Nephron (organoid): ENCODE data around the gene RNH1.
A peak's percentile ranks its signal among the peaks of the same experiment; 100 is the strongest.

Experiments
- H3K27ac Mint-ChIP-seq, 3 experiments: 2 replicates each; pipeline ENCODE4 v1.8.0; 2020; ENCODE audit warnings: mixed read lengths in 3 of 3, mild to moderate bottlenecking in 2 of 3, moderate library complexity in 1 of 3
- H3K27me3 Mint-ChIP-seq: 2 replicates; pipeline ENCODE4 v1.8.0; 2021; ENCODE audit warnings: low read depth, mild to moderate bottlenecking, moderate library complexity, mixed read lengths
- H3K36me3 Mint-ChIP-seq: 2 replicates; pipeline ENCODE4 v1.8.0; 2020; ENCODE audit warnings: low read depth, mixed read lengths
- H3K4me1 Mint-ChIP-seq: 2 replicates; pipeline ENCODE4 v1.8.0; 2020; ENCODE audit warnings: mixed read lengths
- H3K4me3 Mint-ChIP-seq, 3 experiments: 2 replicates each; pipeline ENCODE4 v1.8.0; 2020; ENCODE audit warnings: mild to moderate bottlenecking in 3 of 3, mixed read lengths in 3 of 3, moderate library complexity in 2 of 3
- H3K9me3 Mint-ChIP-seq: 2 replicates; pipeline ENCODE4 v1.8.0; 2020; ENCODE audit warnings: mixed read lengths
- TF ChIP-seq, protein P1 (sequence below), 3 experiments: fragments of 200-600 bp; sonication (generic); IDR thresholded peaks; one replicate each; pipeline ENCODE4 v1.5.0; 2021; ENCODE audit warnings: antibody characterized with exemption in 3 of 3; ENCODE audit not compliant: unreplicated experiment in 3 of 3

The RNH1 gene

GRCh38 chr11:465896-466530 is 41.0 kb downstream of the RNH1 start:
- Mint-ChIP-seq H3K4me1 (peaks cover 24% of the 10 kb centered on the region), H3K9me3 (no peaks in the 10 kb centered on the region), H3K4me3 (no peak overlapping the region), H3K36me3 (peaks cover 11% of the 10 kb centered on the region), H3K27me3 (no peaks in the 10 kb centered on the region), H3K27ac (peak overlapping the region; percentile 42 to 83 (median 53))
- TF ChIP-seq, protein P1, sequence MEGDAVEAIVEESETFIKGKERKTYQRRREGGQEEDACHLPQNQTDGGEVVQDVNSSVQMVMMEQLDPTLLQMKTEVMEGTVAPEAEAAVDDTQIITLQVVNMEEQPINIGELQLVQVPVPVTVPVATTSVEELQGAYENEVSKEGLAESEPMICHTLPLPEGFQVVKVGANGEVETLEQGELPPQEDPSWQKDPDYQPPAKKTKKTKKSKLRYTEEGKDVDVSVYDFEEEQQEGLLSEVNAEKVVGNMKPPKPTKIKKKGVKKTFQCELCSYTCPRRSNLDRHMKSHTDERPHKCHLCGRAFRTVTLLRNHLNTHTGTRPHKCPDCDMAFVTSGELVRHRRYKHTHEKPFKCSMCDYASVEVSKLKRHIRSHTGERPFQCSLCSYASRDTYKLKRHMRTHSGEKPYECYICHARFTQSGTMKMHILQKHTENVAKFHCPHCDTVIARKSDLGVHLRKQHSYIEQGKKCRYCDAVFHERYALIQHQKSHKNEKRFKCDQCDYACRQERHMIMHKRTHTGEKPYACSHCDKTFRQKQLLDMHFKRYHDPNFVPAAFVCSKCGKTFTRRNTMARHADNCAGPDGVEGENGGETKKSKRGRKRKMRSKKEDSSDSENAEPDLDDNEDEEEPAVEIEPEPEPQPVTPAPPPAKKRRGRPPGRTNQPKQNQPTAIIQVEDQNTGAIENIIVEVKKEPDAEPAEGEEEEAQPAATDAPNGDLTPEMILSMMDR (IDR thresholded peaks at IDR 0.05; ENCODE audit: unreplicated experiment in 3 of 3), result no peak

DNA sequence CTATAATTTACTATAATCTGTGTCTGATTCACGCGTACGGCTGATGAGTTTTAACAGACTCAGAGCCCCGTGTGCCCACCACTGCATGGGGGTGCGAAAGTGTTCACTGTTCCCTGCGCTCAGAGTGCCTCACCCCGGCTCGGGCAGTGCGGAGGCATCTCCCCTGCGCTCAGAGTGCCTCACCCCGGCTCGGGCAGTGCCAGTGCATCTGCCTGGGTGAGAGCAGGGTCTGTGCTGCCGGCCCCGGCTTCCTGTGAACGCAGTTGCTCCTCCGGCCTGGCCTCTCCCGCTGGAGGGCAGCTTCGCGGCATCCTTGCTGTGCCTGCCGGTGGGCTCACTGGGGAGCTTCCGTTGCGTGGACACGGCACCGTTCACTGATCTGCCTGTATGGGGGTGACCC is 42.7 kb downstream of the RNH1 start:
- no peak overlapping the region for H3K4me3 Mint-ChIP-seq
- H3K27ac Mint-ChIP-seq, result no peak overlapping the region
- H3K36me3 Mint-ChIP-seq, result peaks cover 11% of the 10 kb centered on the region
- peaks cover 13% of the 10 kb centered on the region for H3K4me1 Mint-ChIP-seq
- H3K27me3 Mint-ChIP-seq, result no peaks in the 10 kb centered on the region
- TF ChIP-seq, protein P1 (IDR thresholded peaks at IDR 0.05; ENCODE audit: unreplicated experiment in 3 of 3), result no peak
- H3K9me3 Mint-ChIP-seq, result no peaks in the 10 kb centered on the region

- H3K27ac Mint-ChIP-seq, result no peak overlapping the region
- H3K27me3 Mint-ChIP-seq, result no peaks in the 10 kb centered on the region
- TF ChIP-seq, protein P1 (IDR thresholded peaks at IDR 0.05; ENCODE audit: unreplicated experiment in 3 of 3), result no peak
- peaks cover 18% of the 10 kb centered on the region for H3K36me3 Mint-ChIP-seq
- H3K4me3 Mint-ChIP-seq, result no peak overlapping the region
- H3K4me1 Mint-ChIP-seq, result peaks cover 5% of the 10 kb centered on the region
- no peaks in the 10 kb centered on the region for H3K9me3 Mint-ChIP-seq
Measured at GRCh38 chr11:462107-462890, 44.7 kb downstream of the RNH1 start.

GRCh38 chr11:461626-462025 is 45.4 kb downstream of the RNH1 start:
- TF ChIP-seq, protein P1 (IDR thresholded peaks at IDR 0.05; ENCODE audit: unreplicated experiment in 3 of 3), result no peak

GRCh38 chr11:460331-461199 is 46.5 kb downstream of the RNH1 start:
- Mint-ChIP-seq H3K4me3 (no peak overlapping the region), H3K36me3 (peaks cover 11% of the 10 kb centered on the region), H3K9me3 (no peaks in the 10 kb centered on the region), H3K4me1 (peaks cover 9% of the 10 kb centered on the region), H3K27me3 (no peaks in the 10 kb centered on the region), H3K27ac (no peak overlapping the region)
- TF ChIP-seq, protein P1 (IDR thresholded peaks at IDR 0.05; ENCODE audit: unreplicated experiment in 3 of 3), result no peak

More at GRCh38 chr11:461626-462025, 45.4 kb downstream of the RNH1 start:
- H3K9me3 Mint-ChIP-seq, result no peaks in the 10 kb centered on the region
- H3K4me3 Mint-ChIP-seq, result no peak overlapping the region
- H3K27ac Mint-ChIP-seq, result no peak overlapping the region
- H3K27me3 Mint-ChIP-seq, result no peaks in the 10 kb centered on the region
- peaks cover 7% of the 10 kb centered on the region for H3K4me1 Mint-ChIP-seq
- peaks cover 17% of the 10 kb centered on the region for H3K36me3 Mint-ChIP-seq
